AG04450 (cell line): ENCODE measurements around the gene CYB5B. TPM values are rescaled to one million over a fixed set of nuclear protein-coding genes. Genes with fewer than 3 reads are reported as not detected.

Experiments
- CTCF ChIA-PET: fragments of 300-600, 350-600 bp; formaldehyde crosslinking; extraction: SDS; loops from one replicate; lab custom pipeline; 2022; ENCODE audit warnings: antibody characterized with exemption, inconsistent platforms; lab: Charles Lee
- POLR2A ChIA-PET: fragments of 350-600 bp; formaldehyde crosslinking; extraction: SDS; loops from one replicate; lab custom pipeline; 2021; ENCODE audit warnings: antibody characterized with exemption, inconsistent platforms; lab: Yijun Ruan, JAX
- DNase-seq: peaks from one replicate; pipeline ENCODE4 v3.0.0-alpha.2; 2011; ENCODE audit warnings: low read depth, low spot score
- H3K27ac ChIP-seq: one replicate; pipeline ENCODE4 v1.5.1; 2012; ENCODE audit warnings: low read depth, low read length, control low read depth
- H3K27me3 ChIP-seq: one replicate; pipeline ENCODE4 v1.6.0; 2012; ENCODE audit warnings: low read length; ENCODE audit not compliant: control insufficient read depth, insufficient read depth
- H3K4me3 ChIP-seq: 2 replicates; pipeline ENCODE4 v1.5.1; 2011; ENCODE audit warnings: mild to moderate bottlenecking, low read depth, low read length, control low read depth
- H3K9me3 ChIP-seq: 2 replicates; pipeline ENCODE4 v1.5.1; 2012; ENCODE audit warnings: low read length; ENCODE audit not compliant: control insufficient read depth, insufficient read depth
- polyA plus RNA-seq: library from polyadenylated mRNA; depleted of rRNA; stranded (reverse); fragments of >200 nt; gene quantifications from 2 replicates; pipeline ENCODE4 v1.2.3, GENCODE V29; 2011
- TF ChIP-seq, protein P1 (sequence below): IDR thresholded peaks from 2 replicates; pipeline ENCODE4 v1.5.1; 2011; ENCODE audit warnings: low read depth, low read length, control low read depth, inconsistent platforms

Gene CYB5B
- polyA plus RNA-seq, 1 experiment, result 148 TPM

GRCh38 chr16:69485816-69486215 is 61.4 kb downstream of the CYB5B start:
- Histone ChIP-seq H3K9me3 (no peaks in the 10 kb centered on the region), H3K27ac (no peak overlapping the region), H3K4me3 (no peak overlapping the region), H3K27me3 (no peaks in the 10 kb centered on the region)
- DNase-seq, result no peak
- ChIA-PET CTCF (no interaction called here), POLR2A (no interaction called here)
- TF ChIP-seq, protein P1, sequence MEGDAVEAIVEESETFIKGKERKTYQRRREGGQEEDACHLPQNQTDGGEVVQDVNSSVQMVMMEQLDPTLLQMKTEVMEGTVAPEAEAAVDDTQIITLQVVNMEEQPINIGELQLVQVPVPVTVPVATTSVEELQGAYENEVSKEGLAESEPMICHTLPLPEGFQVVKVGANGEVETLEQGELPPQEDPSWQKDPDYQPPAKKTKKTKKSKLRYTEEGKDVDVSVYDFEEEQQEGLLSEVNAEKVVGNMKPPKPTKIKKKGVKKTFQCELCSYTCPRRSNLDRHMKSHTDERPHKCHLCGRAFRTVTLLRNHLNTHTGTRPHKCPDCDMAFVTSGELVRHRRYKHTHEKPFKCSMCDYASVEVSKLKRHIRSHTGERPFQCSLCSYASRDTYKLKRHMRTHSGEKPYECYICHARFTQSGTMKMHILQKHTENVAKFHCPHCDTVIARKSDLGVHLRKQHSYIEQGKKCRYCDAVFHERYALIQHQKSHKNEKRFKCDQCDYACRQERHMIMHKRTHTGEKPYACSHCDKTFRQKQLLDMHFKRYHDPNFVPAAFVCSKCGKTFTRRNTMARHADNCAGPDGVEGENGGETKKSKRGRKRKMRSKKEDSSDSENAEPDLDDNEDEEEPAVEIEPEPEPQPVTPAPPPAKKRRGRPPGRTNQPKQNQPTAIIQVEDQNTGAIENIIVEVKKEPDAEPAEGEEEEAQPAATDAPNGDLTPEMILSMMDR, result no peak

GRCh38 chr16:69486272-69486671 is 61.9 kb downstream of the CYB5B start:
- ChIA-PET POLR2A (no interaction called here), CTCF (no interaction called here)
- no peak for DNase-seq
- TF ChIP-seq, protein P1, result no peak
- Histone ChIP-seq H3K27ac (no peak overlapping the region), H3K27me3 (no peaks in the 10 kb centered on the region), H3K4me3 (no peak overlapping the region), H3K9me3 (no peaks in the 10 kb centered on the region)

DNA sequence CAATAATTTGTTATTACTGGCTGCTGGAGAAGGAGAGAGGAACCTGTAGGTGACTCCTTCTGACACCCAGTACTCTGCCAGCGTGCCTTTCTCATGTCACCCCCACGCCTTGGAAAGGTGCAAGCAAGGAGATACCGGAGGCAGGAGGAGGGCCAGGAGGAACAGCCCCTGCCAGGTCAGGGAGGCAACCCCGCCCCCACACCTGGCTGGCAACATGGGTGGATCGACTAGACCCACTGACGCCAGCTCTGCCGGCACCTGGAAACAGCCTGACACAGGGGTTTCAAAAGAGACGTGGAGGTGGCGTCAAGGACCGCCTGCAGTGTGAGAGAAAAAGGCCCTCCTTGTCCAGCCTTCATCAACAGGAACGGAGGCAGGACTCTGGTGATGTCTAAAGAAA is 62.3 kb downstream of the CYB5B start:
- no peak for DNase-seq
- Histone ChIP-seq H3K27ac (no peak overlapping the region), H3K4me3 (no peak overlapping the region), H3K9me3 (no peaks in the 10 kb centered on the region), H3K27me3 (no peaks in the 10 kb centered on the region)
- POLR2A ChIA-PET, result no interaction called here
- CTCF ChIA-PET, result no interaction called here
- TF ChIP-seq, protein P1, result no peak

- POLR2A ChIA-PET, result no interaction called here
- CTCF ChIA-PET, result no interaction called here
- TF ChIP-seq, protein P1, result no peak
- DNase-seq, result no peak
- no peak overlapping the region for H3K27ac ChIP-seq
- H3K4me3 ChIP-seq, result no peak overlapping the region
- 0 out of 2 replicates have a peak, but pooled peaks cover 2% of the 10 kb centered on the region for H3K9me3 ChIP-seq
- H3K27me3 ChIP-seq, result no peaks in the 10 kb centered on the region
Observed at GRCh38 chr16:69490707-69491324, 66.4 kb downstream of the CYB5B start.

- TF ChIP-seq, protein P1, result no peak
- ChIA-PET CTCF (interaction anchor here (0.6 kb wide), 1 partner anchor 39 kb away, joined by 3 read pairs; no protein-coding TSS in a partner anchor), POLR2A (no interaction called here)
- Histone ChIP-seq H3K27ac (no peak overlapping the region), H3K4me3 (no peak overlapping the region), H3K27me3 (no peaks in the 10 kb centered on the region), H3K9me3 (0 out of 2 replicates have a peak, but pooled peaks cover 2% of the 10 kb centered on the region)
- DNase-seq, result no peak
Observed at GRCh38 chr16:69494991-69495392, 70.6 kb downstream of the CYB5B start.
